Skin epidermis (tissue), 12 donors: ENCODE measurements around the gene TPX2.
"Not testable (repeated sequence)": the region's sequence is repeated elsewhere in the genome, so short reads cannot be mapped to it uniquely, and the experiment has no call there.

Experiments used
- H3K27ac ChIP-seq, 21 experiments: fragments of 200-600 bp; sonication (generic) in 11 of 21; one replicate each; pipeline ENCODE4 v1.5.0; 2020; ENCODE audit warnings: mild to moderate bottlenecking in 3 of 21, inconsistent platforms in 2 of 21, moderate library complexity in 2 of 21
- H3K4me3 ChIP-seq, 7 experiments: fragments of 200-600 bp; sonication (generic) in 2 of 7; one replicate each; pipeline ENCODE4 v1.5.0; 2020; ENCODE audit warnings: inconsistent platforms in 2 of 7, mild to moderate bottlenecking in 2 of 7, moderate library complexity in 1 of 7

Gene TPX2

DNA sequence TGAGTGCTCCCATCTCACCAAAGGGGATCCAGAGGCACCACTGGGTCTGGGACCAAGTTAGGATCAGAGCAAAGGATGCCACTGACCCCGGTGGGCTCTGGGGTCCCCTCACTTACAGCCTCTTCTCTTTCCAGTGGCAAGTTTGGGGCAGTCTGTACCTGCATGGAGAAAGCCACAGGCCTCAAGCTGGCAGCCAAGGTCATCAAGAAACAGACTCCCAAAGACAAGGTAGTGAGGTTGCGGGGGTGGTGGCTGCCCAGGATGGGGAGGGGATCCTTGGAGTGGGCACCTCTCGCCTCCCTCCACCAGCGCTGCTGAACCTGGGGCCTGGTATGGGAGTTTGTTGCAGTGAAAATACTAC is 85.0 kb downstream of the TPX2 start:
- no peak overlapping the region for H3K27ac ChIP-seq

DNA sequence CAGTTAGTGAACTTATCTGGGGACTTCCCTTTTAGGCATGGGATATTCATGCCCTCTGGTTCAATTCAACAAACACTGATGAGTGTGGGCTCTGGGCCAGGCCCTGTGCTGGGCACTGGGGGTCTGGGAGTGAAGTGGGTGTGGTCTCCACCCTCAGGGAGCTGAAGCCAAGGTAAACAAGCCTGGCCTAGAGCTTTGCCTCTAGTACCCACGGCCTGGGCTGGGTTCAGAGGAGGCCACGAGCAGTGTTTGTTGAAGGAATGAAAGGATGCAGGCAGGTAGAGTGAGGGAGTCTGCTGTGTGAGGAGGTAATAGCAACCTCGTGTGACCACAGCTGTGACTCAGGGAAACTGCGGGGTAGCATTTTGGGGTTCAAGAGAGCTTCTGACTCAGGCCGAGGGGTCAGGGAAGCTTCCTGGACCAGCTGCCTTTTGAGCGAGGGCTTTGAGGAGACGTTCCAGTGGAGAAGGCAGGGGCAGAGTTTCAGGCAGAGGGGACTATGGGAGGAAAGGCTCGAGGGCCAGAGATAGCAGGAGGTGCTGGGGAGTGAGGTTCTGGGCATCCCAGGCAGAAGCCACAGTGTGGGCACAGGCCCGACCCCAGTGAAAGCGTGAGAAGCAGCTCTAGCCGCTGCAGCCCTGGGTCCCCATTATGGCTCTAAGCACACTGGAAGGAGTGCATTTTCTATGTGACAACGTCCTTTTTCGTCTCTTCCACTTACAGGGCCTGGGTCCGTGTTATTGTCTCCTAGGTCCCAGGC is 85.6 kb downstream of the TPX2 start:
- Histone ChIP-seq H3K27ac (no peak overlapping the region), H3K4me3 (no peak overlapping the region)

More for the DNA sequence above, 85.0 kb downstream of the TPX2 start:
- H3K4me3 ChIP-seq, result no peak overlapping the region

DNA sequence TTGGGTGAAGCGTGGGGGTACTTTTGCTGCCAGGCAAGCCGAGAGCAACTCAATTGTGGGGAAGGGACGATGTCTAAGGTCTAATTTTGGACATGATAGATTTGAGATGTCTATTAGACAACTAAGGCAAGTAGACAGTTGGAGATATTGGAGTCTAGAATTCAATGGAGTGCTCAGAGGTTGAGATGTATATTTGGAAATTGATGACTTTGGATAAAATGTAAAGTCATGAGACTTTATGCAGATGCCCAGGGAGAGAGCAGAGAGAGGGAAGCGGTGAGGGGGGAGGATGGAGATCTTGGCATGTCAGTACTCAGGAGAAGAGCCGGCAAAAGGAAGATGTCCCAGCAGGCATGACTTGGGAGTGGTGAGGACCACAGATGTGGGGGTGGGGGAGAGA is 87.0 kb downstream of the TPX2 start:
- H3K4me3 ChIP-seq, result no peak overlapping the region
- H3K27ac ChIP-seq, result no peak overlapping the region

DNA sequence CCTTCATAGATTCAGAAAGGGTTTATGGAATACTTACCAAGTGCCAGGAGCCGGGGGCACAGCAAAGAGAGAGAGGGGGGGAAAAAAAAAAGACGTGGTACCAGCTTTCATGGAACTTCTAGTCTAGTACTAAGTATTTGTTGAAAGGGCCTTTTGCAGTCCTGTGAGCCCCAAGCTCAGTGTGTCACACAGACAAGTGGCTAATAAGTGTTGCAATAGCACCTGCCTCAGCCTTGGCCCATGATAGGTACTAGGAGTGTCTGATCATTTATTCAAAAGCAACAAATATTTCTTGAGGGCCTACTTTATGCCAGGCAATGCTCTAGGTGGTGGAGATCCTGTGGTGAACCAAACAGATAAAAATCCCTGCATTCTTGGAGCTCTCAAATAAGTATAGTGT is 88.0 kb downstream of the TPX2 start:
- Histone ChIP-seq H3K27ac (no peak overlapping the region), H3K4me3 (no peak overlapping the region)

DNA sequence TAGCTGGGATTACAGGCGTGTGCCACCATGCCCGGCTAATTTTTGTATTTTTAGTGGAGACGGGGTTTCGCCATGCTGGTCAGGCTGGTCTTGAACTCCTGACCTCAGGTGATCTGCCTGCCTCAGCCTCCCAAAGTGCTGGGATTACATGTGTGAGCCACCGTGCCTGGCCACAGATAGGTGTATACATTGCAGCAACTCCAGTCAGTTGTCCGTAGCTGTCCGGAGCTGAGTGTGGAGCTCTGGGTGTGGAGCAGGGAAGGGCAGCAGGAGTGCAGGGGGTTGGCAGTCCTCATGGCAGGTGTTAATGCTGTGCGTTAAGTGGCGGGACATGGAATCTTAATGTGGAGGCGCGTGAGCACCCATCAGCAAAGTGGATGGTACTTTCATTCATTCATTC is 88.9 kb downstream of the TPX2 start:
- not testable (repeated sequence) for H3K4me3 ChIP-seq, H3K27ac ChIP-seq

DNA sequence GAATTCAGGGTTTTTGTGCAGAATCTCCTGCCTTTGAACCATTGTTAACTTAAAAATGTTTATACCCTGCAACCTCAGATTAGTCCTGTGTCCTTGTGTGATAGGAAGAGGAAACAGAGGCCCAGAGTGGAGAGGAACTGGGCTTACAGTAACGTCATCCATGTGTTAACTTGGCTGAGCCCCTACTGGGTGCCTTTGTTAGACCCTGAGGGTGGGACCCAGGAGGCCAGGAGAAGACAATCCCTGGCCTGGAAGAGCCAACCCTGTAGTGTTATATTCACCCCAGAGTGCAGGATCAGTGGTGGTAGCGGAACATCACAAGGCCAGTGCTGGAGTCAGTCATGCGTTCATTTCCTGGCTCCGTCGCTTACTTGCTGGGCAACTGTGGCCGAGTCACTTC is 90.6 kb downstream of the TPX2 start:
- no peak overlapping the region for H3K27ac ChIP-seq

DNA sequence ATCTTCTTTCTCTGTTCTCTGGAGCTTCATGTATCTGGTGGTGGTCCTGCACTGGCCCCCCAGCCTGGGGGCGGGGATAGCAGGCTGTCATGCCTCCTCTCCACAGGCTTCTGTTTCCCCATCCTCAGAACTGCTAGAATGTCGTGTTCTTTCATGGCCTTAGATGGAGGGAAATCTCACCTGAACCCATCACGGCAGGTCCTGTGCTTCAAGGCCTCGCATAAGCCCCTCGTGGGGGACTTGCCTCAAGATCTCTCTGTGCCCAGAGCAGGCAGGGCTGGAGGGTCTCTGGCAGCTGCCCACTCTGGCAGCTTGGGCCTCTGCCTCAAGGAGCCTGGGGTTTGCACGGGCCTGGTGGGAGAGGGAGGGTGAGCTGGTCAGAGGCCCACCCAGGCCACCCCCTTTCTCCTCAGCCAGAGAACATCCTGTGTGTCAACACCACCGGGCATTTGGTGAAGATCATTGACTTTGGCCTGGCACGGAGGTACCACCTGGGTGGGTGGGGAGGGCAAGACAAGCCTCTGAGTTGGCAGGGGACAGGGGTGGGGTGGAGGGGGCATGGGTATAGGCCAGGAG is 91.4 kb downstream of the TPX2 start:
- H3K27ac ChIP-seq, result no peak overlapping the region
- no peak overlapping the region for H3K4me3 ChIP-seq

More for the DNA sequence above, 90.6 kb downstream of the TPX2 start:
- no peak overlapping the region for H3K4me3 ChIP-seq

DNA sequence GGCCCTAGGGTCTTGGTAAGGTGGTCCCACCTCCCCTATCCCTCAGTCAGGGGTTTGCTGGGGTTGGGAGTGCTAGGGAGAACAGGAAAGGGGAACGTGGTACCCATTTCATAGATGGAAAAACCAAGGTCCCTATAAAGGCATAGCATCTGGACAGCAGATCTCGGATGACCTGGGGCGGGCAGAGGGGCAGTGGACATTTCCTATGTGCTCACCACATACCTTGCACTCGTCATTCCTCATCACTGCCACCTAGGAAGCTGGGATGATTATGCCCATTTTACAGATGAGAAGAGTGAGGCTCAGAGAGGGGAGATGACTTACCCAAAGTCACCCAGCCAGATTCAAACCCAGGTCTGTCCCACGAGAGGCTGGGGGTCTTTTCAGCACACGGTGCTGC is 92.1 kb downstream of the TPX2 start:
- Histone ChIP-seq H3K27ac (no peak overlapping the region), H3K4me3 (no peak overlapping the region)

DNA sequence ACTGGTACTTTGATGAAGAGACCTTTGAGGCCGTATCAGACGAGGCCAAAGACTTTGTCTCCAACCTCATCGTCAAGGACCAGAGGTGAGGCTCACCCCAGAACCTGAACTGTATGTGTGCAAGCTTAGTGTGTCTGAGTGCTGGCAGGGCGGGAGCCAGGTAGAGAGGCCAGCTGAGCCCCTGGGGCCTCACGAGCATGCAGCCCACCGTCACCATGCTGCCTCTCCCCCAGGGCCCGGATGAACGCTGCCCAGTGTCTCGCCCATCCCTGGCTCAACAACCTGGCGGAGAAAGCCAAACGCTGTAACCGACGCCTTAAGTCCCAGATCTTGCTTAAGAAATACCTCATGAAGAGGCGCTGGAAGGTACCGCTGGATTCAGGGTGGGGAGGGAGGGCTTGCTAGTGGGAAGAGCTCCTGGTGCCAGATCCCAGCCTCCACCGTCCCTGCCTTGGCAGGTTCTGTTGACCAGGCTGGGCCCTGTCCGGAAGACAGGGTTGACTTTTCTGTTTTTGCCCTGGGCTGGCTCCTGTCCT is 92.7 kb downstream of the TPX2 start:
- no peak overlapping the region for H3K27ac ChIP-seq
- no peak overlapping the region for H3K4me3 ChIP-seq

DNA sequence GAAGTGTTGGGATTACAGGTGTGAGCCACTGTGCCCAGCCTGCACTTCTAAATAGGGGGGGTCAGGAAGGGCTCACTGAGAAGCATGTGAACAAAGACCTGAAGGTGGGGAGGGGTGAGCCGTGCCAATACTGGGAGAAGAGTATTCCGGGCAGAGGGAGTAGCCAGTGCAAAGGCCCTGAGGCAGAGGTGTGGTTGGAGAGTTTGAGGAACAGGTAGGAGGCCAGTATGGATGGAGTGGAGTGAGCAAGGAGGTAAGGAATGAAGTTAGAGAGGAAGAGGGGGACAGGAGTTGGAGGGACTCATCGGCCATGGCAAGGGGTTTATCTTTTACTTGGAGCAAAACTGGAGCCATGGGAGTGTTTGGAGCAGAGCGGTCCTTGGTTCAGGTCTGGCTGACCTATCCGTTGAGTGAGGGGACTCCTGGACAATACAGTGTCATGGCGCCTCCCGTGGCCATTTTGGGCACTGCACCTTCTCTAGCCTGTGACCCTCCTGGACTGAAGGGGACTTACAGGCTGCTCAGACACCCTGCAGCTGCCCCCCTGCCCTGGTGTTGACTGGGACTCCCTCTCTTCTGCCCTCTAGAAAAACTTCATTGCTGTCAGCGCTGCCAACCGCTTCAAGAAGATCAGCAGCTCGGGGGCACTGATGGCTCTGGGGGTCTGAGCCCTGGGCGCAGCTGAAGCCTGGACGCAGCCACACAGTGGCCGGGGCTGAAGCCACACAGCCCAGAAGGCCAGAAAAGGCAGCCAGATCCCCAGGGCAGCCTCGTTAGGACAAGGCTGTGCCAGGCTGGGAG is 94.2 kb downstream of the TPX2 start:
- no peak overlapping the region for H3K27ac ChIP-seq
- H3K4me3 ChIP-seq, result no peak overlapping the region

DNA sequence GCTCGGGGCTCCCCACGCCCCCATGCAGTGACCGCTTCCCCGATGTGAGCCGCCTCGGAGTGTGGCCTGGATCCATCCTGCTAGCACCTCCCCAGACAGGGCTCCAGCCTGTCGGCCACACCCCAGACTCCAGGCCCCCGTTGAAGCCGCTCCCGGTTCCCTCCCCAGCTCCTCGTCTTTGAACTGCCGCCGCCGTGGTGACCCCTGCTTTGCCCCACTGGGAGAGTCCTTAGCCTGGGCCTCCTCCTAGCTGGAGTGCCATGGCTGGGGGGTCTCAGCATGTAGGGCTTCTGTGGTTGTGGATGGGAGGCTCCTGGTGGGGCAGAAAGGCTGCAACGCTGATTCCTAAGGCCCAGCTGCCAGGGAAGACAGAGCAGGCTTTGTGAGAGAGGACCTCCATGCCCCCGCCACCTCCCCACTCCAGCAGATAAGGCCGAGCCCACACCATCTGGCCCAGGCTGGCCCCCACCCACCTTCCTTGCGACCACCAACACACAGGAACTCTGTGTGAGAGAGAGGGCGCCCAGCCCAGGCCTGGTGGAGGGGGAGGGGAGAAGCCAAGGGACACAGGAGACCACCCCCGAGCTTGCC is 94.9 kb downstream of the TPX2 start:
- no peak overlapping the region for H3K27ac ChIP-seq
- H3K4me3 ChIP-seq, result no peak overlapping the region

DNA sequence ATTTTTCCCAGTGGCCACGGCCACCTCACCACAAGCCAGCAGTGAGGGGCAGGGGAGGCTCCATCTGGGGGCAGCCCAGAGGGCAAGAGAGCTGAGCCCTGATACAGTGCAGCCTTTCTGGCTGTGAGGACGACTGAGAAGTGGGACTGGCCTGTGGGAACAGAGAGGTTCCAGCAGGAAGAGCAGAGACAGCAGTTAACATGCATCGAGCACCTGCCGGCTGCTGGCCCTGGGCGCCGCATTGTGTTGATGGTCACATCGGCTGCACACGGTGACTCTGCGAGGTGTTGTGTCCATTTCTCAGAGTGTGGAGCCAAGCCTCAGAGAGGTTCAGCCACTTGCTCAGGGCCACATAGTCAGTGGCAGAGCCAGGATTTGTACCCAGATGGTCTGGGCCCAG is 96.5 kb downstream of the TPX2 start:
- Histone ChIP-seq H3K4me3 (no peak overlapping the region), H3K27ac (no peak overlapping the region)

DNA sequence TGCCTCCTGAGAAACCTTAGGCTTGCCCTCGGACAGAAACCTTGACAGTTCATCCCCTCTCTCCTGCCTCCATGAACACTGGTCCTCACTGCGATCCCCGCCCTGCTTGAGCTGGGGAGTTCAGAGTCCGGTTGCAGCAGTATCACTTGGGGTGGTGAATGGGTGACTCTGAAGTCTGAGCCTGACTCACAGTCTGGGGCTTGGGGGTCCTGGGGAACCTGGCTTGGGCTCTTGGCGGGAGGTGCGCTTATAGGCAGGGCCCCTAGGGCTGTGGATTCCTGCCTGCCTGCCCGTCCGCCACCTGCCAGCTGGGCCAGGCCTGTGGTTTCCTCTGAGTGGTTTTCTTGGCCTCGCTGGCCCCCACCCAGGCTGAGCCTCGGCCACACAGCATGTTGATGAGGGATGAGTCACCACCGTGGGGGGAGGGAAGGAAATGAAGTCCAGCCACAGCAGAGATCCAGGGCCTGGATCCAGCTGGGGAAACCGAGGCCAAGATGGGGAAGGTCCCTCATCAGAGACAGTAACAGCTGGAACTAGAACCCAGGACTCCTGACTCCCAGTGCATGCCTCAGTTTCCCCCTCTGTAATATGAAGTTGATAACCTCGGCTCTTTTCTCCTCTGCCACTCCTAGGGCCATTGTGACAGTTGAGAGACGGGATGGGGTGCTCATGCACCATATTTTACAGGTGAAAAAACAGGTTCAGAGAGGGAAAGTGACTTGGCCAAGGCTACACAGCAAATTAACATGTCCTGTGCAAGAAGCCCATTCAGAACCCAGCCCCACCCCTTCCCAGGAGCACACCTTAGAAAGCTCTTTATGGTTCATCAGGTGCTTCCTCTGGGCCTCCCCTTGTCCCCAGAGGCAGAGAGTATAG is 97.1 kb downstream of the TPX2 start:
- no peak overlapping the region for H3K4me3 ChIP-seq
- H3K27ac ChIP-seq, result no peak overlapping the region

DNA sequence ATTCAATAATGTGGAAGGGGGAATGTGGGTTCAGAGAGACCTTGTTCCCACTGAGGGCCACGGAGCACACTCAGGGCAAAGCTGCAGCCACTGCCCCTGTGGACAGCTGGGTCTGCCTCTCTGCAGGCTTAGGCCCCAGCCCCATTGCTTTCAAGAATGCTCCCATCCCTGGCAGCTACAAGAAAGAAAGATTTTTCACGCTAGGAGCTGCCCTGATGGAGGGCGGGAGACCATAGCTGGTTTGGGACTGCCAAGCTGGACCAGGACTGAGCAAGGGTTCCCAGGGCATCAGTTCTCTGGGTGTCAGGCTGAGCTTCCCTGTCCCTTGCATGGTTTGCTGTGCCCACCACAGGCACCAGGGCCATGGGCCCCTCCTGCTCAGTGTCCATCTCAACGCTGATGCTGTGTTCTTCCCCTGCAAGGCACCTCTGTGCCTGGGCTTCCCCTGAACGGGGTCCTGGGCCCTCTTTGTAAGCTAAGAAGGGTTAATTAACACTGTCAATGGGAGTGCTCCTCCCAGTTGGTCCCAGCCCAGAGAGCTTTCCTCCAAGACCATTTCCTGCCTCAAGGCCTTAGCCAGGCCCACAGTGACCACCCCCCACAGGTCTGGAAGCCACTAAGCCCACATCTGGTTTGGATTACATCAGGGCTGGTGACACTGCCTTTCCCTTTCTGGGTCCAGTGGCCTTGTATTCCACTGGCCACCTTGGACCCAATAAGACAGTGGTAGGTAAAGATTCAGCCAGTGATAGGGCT is 97.9 kb downstream of the TPX2 start:
- Histone ChIP-seq H3K4me3 (no peak overlapping the region), H3K27ac (peak overlapping the region in 3 of 21 experiments; percentile 2 to 17 (median 5))

DNA sequence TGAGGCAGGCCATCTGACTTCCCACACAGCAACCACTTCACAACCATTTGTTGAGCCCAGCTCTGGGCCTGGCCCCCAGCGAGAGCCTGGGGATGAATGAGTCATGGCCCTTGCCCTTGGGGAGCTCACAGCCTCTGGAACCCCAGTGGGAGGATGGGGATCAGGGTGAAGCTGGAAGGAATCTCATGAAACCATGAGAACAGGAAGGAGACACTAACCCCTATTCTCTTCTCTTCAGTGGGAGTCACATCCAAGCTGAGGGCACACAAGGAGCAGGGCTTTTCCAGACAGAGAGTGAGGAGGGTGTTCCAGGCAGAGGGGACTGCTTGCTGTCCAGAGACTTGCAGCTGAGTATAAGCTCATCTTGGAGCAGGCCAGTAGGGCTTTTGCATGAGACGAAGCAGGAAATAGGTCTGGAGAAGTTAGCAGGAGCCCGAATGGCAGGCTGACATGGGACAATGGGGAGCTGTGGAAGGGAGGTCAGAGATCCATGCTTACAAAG is 98.9 kb downstream of the TPX2 start:
- Histone ChIP-seq H3K27ac (peak overlapping the region in 1 of 21 experiments; percentile 2), H3K4me3 (no peak overlapping the region)

DNA sequence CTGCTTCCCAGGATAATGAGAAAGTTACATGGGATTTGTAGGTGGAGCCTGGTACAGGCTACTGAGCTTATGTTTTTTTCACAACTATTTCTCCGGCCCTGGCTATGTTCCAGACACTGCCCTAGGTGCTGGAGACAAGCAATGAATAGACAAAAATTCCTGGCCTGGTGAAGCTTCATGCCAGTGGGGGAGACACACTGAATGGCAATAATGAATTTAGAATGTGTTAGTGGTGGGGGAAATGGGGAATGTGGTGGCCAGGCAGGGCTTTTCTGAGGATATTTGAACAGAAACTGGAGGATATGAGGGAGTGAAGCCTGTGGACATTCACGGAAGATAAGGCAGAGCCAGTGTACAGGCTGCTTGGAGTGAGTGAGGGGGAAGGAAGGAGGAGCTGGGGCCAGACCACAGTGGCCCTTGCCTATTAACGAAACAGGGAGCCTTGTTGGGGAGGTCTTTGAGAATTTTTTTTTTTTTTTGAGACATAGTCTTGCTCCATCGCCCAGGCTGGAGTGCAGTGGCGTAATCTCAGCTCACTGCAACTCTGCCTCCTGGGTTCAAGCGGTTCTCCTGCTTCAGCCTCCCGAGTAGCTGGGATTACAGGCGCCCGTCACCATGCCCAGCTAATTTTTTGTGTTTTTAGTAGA is 99.7 kb downstream of the TPX2 start:
- Histone ChIP-seq H3K27ac (no peak overlapping the region), H3K4me3 (no peak overlapping the region)

DNA sequence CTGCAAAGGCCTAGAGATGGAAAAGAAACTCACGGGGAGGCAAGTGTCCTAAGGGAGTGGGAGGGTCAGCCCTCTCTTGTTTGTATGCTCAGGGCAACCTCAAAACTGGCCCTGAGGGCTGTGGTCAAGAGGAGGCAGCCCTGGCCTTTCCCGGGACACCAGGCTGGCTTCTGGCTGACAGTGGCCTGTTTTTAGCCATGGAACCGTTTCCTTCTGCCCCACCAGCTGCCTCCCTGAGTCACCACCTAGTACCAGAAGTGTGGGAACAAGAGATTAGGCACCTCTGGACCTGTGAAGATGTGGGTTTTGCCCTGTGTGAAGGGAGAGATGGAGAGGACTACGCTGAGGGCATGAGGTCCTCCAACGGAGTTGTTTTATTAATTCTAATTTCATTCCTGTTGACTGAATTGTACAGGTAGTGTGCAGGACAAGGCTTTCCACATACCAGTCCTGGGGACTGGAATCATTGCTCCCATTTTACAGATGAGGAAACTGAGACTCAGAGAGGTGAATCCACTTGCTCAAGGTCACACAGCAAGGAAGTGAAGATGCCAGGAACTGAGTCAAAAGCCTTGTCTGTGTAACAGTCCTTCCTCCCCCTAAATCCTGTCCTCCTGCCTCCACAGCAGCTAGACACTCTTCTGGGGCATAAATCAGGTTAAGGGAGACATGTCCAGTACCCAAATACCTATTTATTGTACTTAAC is 100.8 kb downstream of the TPX2 start:
- no peak overlapping the region for H3K27ac ChIP-seq

More for the DNA sequence above, 100.8 kb downstream of the TPX2 start:
- H3K4me3 ChIP-seq, result no peak overlapping the region
